Measurements from ENCODE around the gene PKDCC. TPM values are rescaled to one million over a fixed set of nuclear protein-coding genes. Genes with fewer than 3 reads are reported as not detected.
A peak's percentile ranks its signal among the peaks of the same experiment; 100 is the strongest.

PKDCC gene
- total and polyA plus RNA-seq, 2 experiments from 2014 or later: 1.2 to 9.9 TPM

GRCh38 chr2:41999592-42000281 lies 48.1 kb upstream of the PKDCC start:
- WGBS, 2 experiments (ENCODE audit: low coverage in 1 of 2, low lambda C conversion rate in 2 of 2, missing lambda C conversion rate in 2 of 2): 53 to 62% methylated on average over 9 of the region's 9 CpGs
- no peak overlapping the region for H3K4me3 ChIP-seq
- no peaks in the 10 kb centered on the region for H3K9me2 ChIP-seq (ENCODE audit: insufficient read depth)
- 0 out of 2 replicates have a peak, but pooled peaks cover under 1% of the 10 kb centered on the region for H3K4me1 ChIP-seq (ENCODE audit: insufficient read depth)
- in situ Hi-C loops (cut with MboI): no loop called here
- TF ChIP-seq EZH2phosphoT487 (IDR thresholded peaks at IDR 0.05; ENCODE audit: insufficient read depth, low read depth) (no peak), EZH2 (IDR thresholded peaks at IDR 0.05; ENCODE audit: insufficient read depth, poor library complexity, severe bottlenecking) (no peak)
- no peak overlapping the region for H3K9ac ChIP-seq
- no peaks in the 10 kb centered on the region for H4K20me1 ChIP-seq (ENCODE audit: insufficient read depth)
- no peak overlapping the region for H2AFZ ChIP-seq
- no peak overlapping the region for H3K27ac ChIP-seq
- no peaks in the 10 kb centered on the region for H3K36me3 ChIP-seq (ENCODE audit: low read depth)
- no peak for DNase-seq
- H3K27me3 ChIP-seq (replicated peaks; ENCODE audit: insufficient read depth): no peaks in the 10 kb centered on the region
- no peaks in the 10 kb centered on the region for H3K79me2 ChIP-seq (ENCODE audit: insufficient read depth)
- H3K4me2 ChIP-seq (ENCODE audit: unreplicated experiment): no peak overlapping the region
- H3K9me3 ChIP-seq (ENCODE audit: low read depth): no peaks in the 10 kb centered on the region
- no peaks in the 10 kb centered on the region for H3F3A ChIP-seq (ENCODE audit: insufficient read depth)

- no peaks in the 10 kb centered on the region for H3K9me3 ChIP-seq (ENCODE audit: low read depth)
- no peaks in the 10 kb centered on the region for H4K20me1 ChIP-seq (ENCODE audit: insufficient read depth)
Measured at GRCh38 chr2:42001711-42002201, 46.1 kb upstream of the PKDCC start.

GRCh38 chr2:42007551-42007950 lies 40.3 kb upstream of the PKDCC start:
- no peaks in the 10 kb centered on the region for H3K79me2 ChIP-seq (ENCODE audit: insufficient read depth)
- H3F3A ChIP-seq (ENCODE audit: insufficient read depth): peaks cover 5% of the 10 kb centered on the region; the same call in 1 of the 2 replicates
- in situ Hi-C loops (cut with MboI): no loop called here
- H3K4me1 ChIP-seq (ENCODE audit: insufficient read depth): peaks cover 14% of the 10 kb centered on the region
- no peak overlapping the region for H3K9ac ChIP-seq
- no peaks in the 10 kb centered on the region for H3K36me3 ChIP-seq (ENCODE audit: low read depth)
- no peaks in the 10 kb centered on the region for H3K9me3 ChIP-seq (ENCODE audit: low read depth)
- 0 out of 2 replicates have a peak, but pooled peaks cover 3% of the 10 kb centered on the region for H3K27me3 ChIP-seq (replicated peaks; ENCODE audit: insufficient read depth)
- H3K4me3 ChIP-seq: no peak overlapping the region
- TF ChIP-seq EZH2phosphoT487 (IDR thresholded peaks at IDR 0.05; ENCODE audit: insufficient read depth, low read depth) (no peak), EZH2 (IDR thresholded peaks at IDR 0.05; ENCODE audit: insufficient read depth, poor library complexity, severe bottlenecking) (no peak)
- H3K27ac ChIP-seq: no peak overlapping the region
- DNase-seq: no peak
- H2AFZ ChIP-seq: no peak overlapping the region
- no peak overlapping the region for H3K4me2 ChIP-seq (ENCODE audit: unreplicated experiment)
- no peaks in the 10 kb centered on the region for H4K20me1 ChIP-seq (ENCODE audit: insufficient read depth)
- 70 to 71% methylated on average over 7 of the region's 7 CpGs for WGBS, 2 experiments (ENCODE audit: low coverage in 1 of 2, low lambda C conversion rate in 2 of 2, missing lambda C conversion rate in 2 of 2)
- H3K9me2 ChIP-seq (ENCODE audit: insufficient read depth): no peaks in the 10 kb centered on the region

More at GRCh38 chr2:42001711-42002201, 46.1 kb upstream of the PKDCC start:
- peak overlapping the region; percentile 62 for H2AFZ ChIP-seq
- TF ChIP-seq EZH2phosphoT487 (IDR thresholded peaks at IDR 0.05; ENCODE audit: insufficient read depth, low read depth) (no peak), EZH2 (IDR thresholded peaks at IDR 0.05; ENCODE audit: insufficient read depth, poor library complexity, severe bottlenecking) (no peak)
- DNase-seq: peak; percentile 58
- H3F3A ChIP-seq (ENCODE audit: insufficient read depth): no peaks in the 10 kb centered on the region
- H3K27ac ChIP-seq: no peak overlapping the region
- H3K9me2 ChIP-seq (ENCODE audit: insufficient read depth): no peaks in the 10 kb centered on the region
- 23 to 27% methylated on average over 21 of the region's 21 CpGs for WGBS, 2 experiments (ENCODE audit: low coverage in 1 of 2, low lambda C conversion rate in 2 of 2, missing lambda C conversion rate in 2 of 2)
- H3K4me2 ChIP-seq (ENCODE audit: unreplicated experiment): peak overlapping the region; percentile 46
- 0 out of 2 replicates have a peak, but pooled peaks cover 3% of the 10 kb centered on the region for H3K27me3 ChIP-seq (replicated peaks; ENCODE audit: insufficient read depth)
- H3K36me3 ChIP-seq (ENCODE audit: low read depth): no peaks in the 10 kb centered on the region
- peak overlapping the region; percentile 7; the same call in 1 of the 2 replicates for H3K9ac ChIP-seq
- H3K4me3 ChIP-seq: peak overlapping the region; percentile 20; the same call in 1 of the 2 replicates
- in situ Hi-C loops (cut with MboI): no loop called here
- H3K79me2 ChIP-seq (ENCODE audit: insufficient read depth): no peaks in the 10 kb centered on the region
- H3K4me1 ChIP-seq (ENCODE audit: insufficient read depth): no peaks in the 10 kb centered on the region

- Histone ChIP-seq H3K4me2 (ENCODE audit: unreplicated experiment) (no peak overlapping the region), H3K4me1 (ENCODE audit: insufficient read depth) (peaks cover 14% of the 10 kb centered on the region), H4K20me1 (ENCODE audit: insufficient read depth) (no peaks in the 10 kb centered on the region), H3K9me3 (ENCODE audit: low read depth) (no peaks in the 10 kb centered on the region), H3K9me2 (ENCODE audit: insufficient read depth) (no peaks in the 10 kb centered on the region), H3K9ac (no peak overlapping the region), H3K27me3 (replicated peaks; ENCODE audit: insufficient read depth) (0 out of 2 replicates have a peak, but pooled peaks cover 3% of the 10 kb centered on the region), H2AFZ (no peak overlapping the region), H3K4me3 (no peak overlapping the region), H3K27ac (no peak overlapping the region), H3K79me2 (ENCODE audit: insufficient read depth) (no peaks in the 10 kb centered on the region), H3K36me3 (ENCODE audit: low read depth) (no peaks in the 10 kb centered on the region), H3F3A (ENCODE audit: insufficient read depth) (peaks cover 5% of the 10 kb centered on the region; the same call in 1 of the 2 replicates)
- TF ChIP-seq EZH2 (IDR thresholded peaks at IDR 0.05; ENCODE audit: insufficient read depth, poor library complexity, severe bottlenecking) (no peak), EZH2phosphoT487 (IDR thresholded peaks at IDR 0.05; ENCODE audit: insufficient read depth, low read depth) (no peak)
- peak; percentile 38 for DNase-seq
- in situ Hi-C loops (cut with MboI): no loop called here
- WGBS, 2 experiments (ENCODE audit: low coverage in 1 of 2, low lambda C conversion rate in 2 of 2, missing lambda C conversion rate in 2 of 2): 83 to 85% methylated on average over 10 of the region's 10 CpGs
Measured at GRCh38 chr2:42008241-42008921, 39.4 kb upstream of the PKDCC start.
